A549 (cell line): Measurements from ENCODE around the gene GFPT1.

ENCODE experiments used
- EP300 ChIP-seq, 2 experiments: fragments of >200 bp; sonication (Bioruptor Twin); formaldehyde crosslinking; IDR thresholded peaks; 2 replicates in 1 of 2; 3 replicates in 1 of 2; pipeline ENCODE4 v1.6.1; 2016 to 2017
- TF ChIP-seq, protein P1 (sequence below): fragments of 150-350 bp; IDR thresholded peaks from 2 replicates; pipeline ENCODE4 v1.6.1; 2014; ENCODE audit warnings: low read depth, mild to moderate bottlenecking, low read length

DNA sequence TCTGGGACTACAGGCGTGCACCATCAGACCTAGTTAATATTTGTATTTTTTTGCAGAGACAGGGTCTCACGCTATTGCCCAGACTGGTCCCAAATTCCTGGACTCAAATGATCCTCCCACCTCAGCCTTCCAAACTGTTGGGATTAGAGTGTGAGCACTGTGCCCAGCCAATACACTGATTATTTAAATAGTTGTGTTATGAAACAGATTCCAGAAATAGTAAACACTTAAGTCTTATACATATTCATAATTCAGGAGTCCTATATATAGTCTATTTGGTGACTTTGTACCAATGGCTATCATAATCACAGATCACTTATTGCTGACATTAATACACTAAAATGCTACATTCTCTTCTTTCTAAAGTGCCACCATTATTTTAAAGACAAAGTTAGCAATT, 37.4 kb upstream of the GFPT1 start:
- TF ChIP-seq, protein P1, sequence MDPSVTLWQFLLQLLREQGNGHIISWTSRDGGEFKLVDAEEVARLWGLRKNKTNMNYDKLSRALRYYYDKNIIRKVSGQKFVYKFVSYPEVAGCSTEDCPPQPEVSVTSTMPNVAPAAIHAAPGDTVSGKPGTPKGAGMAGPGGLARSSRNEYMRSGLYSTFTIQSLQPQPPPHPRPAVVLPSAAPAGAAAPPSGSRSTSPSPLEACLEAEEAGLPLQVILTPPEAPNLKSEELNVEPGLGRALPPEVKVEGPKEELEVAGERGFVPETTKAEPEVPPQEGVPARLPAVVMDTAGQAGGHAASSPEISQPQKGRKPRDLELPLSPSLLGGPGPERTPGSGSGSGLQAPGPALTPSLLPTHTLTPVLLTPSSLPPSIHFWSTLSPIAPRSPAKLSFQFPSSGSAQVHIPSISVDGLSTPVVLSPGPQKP, result no peak
- TF ChIP-seq EP300 (IDR thresholded peaks at IDR 0.05), result no peak
